Fibroblast of skin of abdomen (primary cell): ENCODE measurements around the gene ILKAP.
"Not testable (repeated sequence)": the region's sequence is repeated elsewhere in the genome, so short reads cannot be mapped to it uniquely, and the experiment has no call there.

Experiments used
- DNase-seq: peaks from one replicate; pipeline ENCODE4 v3.0.0-alpha.2; 2013

ILKAP gene

GRCh38 chr2:238187618-238188548 is 15.6 kb downstream of the ILKAP start:
- no peak for DNase-seq

- DNase-seq, result no peak
Measured at GRCh38 chr2:238183821-238184220, 19.7 kb downstream of the ILKAP start.

GRCh38 chr2:238182362-238182761 is 21.1 kb downstream of the ILKAP start:
- DNase-seq, result no peak

GRCh38 chr2:238180554-238180953 is 22.9 kb downstream of the ILKAP start:
- DNase-seq, result no peak

- no peak for DNase-seq
Measured at GRCh38 chr2:238176613-238177012, 26.9 kb downstream of the ILKAP start.

- DNase-seq, result no peak
Measured at GRCh38 chr2:238174701-238175100, 28.8 kb downstream of the ILKAP start.

- no peak for DNase-seq
Measured at GRCh38 chr2:238174291-238174690, 29.2 kb downstream of the ILKAP start.

GRCh38 chr2:238173692-238174091 is 29.8 kb downstream of the ILKAP start:
- DNase-seq, result no peak

GRCh38 chr2:238172439-238172838 is 31.1 kb downstream of the ILKAP start:
- no peak for DNase-seq

GRCh38 chr2:238171575-238172187 is 31.8 kb downstream of the ILKAP start:
- no peak for DNase-seq

- not testable (repeated sequence) for DNase-seq
Measured at GRCh38 chr2:238171072-238171431, 32.4 kb downstream of the ILKAP start.

GRCh38 chr2:238170386-238171071 is 33.0 kb downstream of the ILKAP start:
- DNase-seq, result no peak

GRCh38 chr2:238169708-238170251 is 33.7 kb downstream of the ILKAP start:
- DNase-seq, result peak; percentile 98

- peak; percentile 96 for DNase-seq
Measured at GRCh38 chr2:238169048-238169707, 34.3 kb downstream of the ILKAP start.

- no peak for DNase-seq
Measured at GRCh38 chr2:238168196-238169047, 35.1 kb downstream of the ILKAP start.

GRCh38 chr2:238167761-238168160 is 35.7 kb downstream of the ILKAP start:
- DNase-seq, result peak; percentile 23

GRCh38 chr2:238167344-238167715 is 36.2 kb downstream of the ILKAP start:
- no peak for DNase-seq

- DNase-seq, result no peak
Measured at GRCh38 chr2:238166391-238167343, 36.8 kb downstream of the ILKAP start.

- no peak for DNase-seq
Measured at GRCh38 chr2:238165288-238165921, 38.1 kb downstream of the ILKAP start.

GRCh38 chr2:238164906-238165287 is 38.6 kb downstream of the ILKAP start:
- no peak for DNase-seq
